DOHH2 (cell line): Measurements from ENCODE around the gene TAF3.

Experiments
- EZH2phosphoT487 ChIP-seq: fragments of 200-600 bp; sonication (generic); IDR thresholded peaks from 2 replicates; pipeline ENCODE4 v1.6.1; 2017; ENCODE audit warnings: borderline replicate concordance, mild to moderate bottlenecking, antibody characterized with exemption, low read length, moderate library complexity, mixed read lengths
- TF ChIP-seq, protein P1 (sequence below): fragments of 200-600 bp; sonication (generic); IDR thresholded peaks from one replicate; pipeline ENCODE4 v1.5.1; 2014; ENCODE audit warnings: antibody characterized with exemption, mild to moderate bottlenecking, low read depth, low read length; ENCODE audit not compliant: poor library complexity, severe bottlenecking

DNA sequence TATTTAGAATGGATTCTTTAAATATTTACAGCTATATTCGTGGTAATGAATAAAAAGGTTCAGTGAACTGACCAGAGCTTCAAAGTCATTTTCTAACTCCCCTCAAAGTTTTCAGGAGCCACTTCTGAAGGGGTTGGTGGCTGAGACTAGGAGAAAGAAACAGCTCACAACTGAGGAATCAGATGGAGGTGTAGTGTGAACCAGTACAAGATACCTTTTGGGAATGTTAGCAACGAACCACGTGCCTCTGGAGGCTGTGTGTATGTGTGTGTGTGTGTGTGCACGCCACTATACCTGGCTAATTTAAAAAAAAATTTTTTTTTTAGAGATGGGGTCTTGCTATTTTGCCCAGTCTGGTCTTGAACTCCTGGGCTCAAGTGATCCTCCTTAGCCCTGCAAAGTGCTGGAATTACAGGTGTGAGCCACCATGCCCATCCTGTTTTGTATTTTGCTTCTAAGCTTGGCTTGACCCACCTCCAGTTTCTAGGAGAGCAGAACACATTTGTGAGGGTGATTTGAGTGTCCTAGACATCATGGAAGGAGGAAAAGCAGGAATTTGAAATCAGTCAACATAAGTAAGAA, 9.5 kb upstream of the TAF3 start:
- TF ChIP-seq, protein P1, sequence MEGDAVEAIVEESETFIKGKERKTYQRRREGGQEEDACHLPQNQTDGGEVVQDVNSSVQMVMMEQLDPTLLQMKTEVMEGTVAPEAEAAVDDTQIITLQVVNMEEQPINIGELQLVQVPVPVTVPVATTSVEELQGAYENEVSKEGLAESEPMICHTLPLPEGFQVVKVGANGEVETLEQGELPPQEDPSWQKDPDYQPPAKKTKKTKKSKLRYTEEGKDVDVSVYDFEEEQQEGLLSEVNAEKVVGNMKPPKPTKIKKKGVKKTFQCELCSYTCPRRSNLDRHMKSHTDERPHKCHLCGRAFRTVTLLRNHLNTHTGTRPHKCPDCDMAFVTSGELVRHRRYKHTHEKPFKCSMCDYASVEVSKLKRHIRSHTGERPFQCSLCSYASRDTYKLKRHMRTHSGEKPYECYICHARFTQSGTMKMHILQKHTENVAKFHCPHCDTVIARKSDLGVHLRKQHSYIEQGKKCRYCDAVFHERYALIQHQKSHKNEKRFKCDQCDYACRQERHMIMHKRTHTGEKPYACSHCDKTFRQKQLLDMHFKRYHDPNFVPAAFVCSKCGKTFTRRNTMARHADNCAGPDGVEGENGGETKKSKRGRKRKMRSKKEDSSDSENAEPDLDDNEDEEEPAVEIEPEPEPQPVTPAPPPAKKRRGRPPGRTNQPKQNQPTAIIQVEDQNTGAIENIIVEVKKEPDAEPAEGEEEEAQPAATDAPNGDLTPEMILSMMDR, result no peak
- no peak for TF ChIP-seq EZH2phosphoT487
